Kidney epithelial cell (primary cell): ENCODE results near the gene MOSPD2. TPM values are rescaled to one million over a fixed set of nuclear protein-coding genes. Genes with fewer than 3 reads are reported as not detected.

ENCODE experiments used
- DNase-seq: peaks from one replicate; pipeline ENCODE4 v3.0.0-alpha.2; 2010; ENCODE audit warnings: low read depth
- H3K27me3 ChIP-seq: 2 replicates; pipeline ENCODE4 v1.6.0; 2011; ENCODE audit warnings: low read length; ENCODE audit not compliant: control insufficient read depth, insufficient read depth
- H3K36me3 ChIP-seq: 2 replicates; pipeline ENCODE4 v1.5.1; 2011; ENCODE audit warnings: low read length; ENCODE audit not compliant: control insufficient read depth, insufficient read depth
- H3K4me3 ChIP-seq: 2 replicates; pipeline ENCODE4 v1.5.1; 2011; ENCODE audit warnings: low read depth, mild to moderate bottlenecking, control low read depth, low read length
- total RNA-seq: library from RNA; depleted of rRNA; stranded (reverse); fragments of >200 nt; gene quantifications from 2 replicates; pipeline ENCODE4 v1.2.3, GENCODE V29; 2015
- TF ChIP-seq, protein P1 (sequence below): IDR thresholded peaks from 2 replicates; pipeline ENCODE4 v1.5.1; 2011; ENCODE audit warnings: mild to moderate bottlenecking, moderate library complexity, low read length, control low read depth, inconsistent platforms; ENCODE audit not compliant: insufficient read depth, poor library complexity, severe bottlenecking

MOSPD2 gene
- total RNA-seq, 1 donor from 2014 or later: 10.3 TPM

DNA sequence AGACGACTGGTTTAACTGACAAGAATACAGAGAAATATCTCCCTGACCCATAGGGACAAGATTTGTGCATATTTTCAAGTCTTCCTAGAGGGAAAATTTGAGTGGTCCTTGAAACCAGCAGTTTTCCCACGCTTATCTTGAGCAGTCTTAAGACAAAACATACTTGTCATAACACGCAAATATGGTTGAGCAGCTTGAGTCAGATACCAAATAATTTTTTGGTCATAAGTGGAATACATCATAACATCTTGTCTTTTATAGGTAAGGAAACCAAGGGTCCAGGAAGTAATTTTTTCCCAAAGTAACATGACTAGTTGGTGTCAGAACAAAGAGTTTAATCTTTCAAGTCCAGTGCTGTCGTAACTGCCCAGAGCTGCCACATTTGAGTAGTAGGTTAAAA lies 50.5 kb downstream of the MOSPD2 start:
- Histone ChIP-seq H3K27me3 (no peaks in the 10 kb centered on the region), H3K4me3 (no peak overlapping the region), H3K36me3 (no peaks in the 10 kb centered on the region)
- TF ChIP-seq, protein P1, sequence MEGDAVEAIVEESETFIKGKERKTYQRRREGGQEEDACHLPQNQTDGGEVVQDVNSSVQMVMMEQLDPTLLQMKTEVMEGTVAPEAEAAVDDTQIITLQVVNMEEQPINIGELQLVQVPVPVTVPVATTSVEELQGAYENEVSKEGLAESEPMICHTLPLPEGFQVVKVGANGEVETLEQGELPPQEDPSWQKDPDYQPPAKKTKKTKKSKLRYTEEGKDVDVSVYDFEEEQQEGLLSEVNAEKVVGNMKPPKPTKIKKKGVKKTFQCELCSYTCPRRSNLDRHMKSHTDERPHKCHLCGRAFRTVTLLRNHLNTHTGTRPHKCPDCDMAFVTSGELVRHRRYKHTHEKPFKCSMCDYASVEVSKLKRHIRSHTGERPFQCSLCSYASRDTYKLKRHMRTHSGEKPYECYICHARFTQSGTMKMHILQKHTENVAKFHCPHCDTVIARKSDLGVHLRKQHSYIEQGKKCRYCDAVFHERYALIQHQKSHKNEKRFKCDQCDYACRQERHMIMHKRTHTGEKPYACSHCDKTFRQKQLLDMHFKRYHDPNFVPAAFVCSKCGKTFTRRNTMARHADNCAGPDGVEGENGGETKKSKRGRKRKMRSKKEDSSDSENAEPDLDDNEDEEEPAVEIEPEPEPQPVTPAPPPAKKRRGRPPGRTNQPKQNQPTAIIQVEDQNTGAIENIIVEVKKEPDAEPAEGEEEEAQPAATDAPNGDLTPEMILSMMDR: no peak
- DNase-seq: no peak

DNA sequence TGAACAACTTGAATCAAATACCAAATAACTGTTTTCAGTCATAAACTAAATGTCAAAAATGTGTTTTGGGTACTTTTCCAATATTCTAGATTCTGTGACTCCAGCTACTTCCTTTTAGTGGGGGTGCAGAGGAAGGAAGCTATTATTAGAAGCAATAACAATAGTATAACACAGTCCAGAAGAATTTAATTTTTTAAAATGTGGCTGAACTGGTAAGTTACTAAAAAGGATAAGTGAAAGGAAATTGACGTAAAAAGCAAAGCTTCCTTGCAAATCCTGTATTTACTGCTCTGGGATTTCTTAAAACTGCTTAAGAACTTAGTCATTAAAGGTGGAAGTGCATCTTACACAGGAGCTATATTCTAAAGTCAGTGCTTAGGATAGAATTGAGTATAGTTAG lies 53.2 kb downstream of the MOSPD2 start:
- Histone ChIP-seq H3K4me3 (no peak overlapping the region), H3K36me3 (no peaks in the 10 kb centered on the region), H3K27me3 (no peaks in the 10 kb centered on the region)
- TF ChIP-seq, protein P1: no peak
- no peak for DNase-seq

DNA sequence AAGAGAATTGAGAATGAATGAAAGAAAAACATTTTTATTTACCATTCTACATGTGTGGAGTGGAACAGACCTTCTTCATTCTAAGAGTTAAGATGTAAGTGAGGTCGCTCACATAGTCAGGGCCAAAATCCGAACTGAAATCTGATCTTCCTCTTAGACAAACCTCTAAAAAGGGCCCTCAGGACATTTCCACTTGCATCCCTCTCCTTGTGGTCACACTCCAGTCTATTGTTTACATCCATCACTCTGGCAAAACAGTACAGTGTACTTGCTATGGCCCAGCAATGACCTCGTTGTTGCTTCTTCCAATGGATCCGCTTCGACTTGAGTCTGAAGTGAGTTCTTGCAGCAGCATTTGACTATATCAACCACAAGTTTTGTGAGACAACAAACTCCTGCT lies 54.2 kb downstream of the MOSPD2 start:
- no peak for DNase-seq
- no peaks in the 10 kb centered on the region for H3K36me3 ChIP-seq
- H3K27me3 ChIP-seq: no peaks in the 10 kb centered on the region
- no peak overlapping the region for H3K4me3 ChIP-seq
- TF ChIP-seq, protein P1: no peak

DNA sequence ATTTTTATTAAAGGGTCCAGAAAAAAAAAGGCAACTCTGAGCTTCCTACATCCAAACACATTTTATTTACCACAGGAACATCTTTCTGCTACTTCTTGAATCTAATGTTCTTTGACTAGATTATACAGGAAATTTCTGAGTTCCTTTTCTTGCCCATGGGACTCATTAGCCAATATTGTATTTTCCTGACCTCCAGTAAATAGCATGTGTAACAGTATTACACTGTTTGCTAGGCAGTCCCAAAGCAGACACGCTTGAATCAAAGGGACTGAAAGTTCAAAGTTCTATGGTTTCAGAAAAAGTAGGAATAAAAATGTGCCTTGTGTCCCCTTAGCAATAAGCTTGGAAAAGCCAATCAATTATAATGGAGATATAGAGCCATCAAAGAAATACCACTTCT lies 57.4 kb downstream of the MOSPD2 start:
- no peaks in the 10 kb centered on the region for H3K36me3 ChIP-seq
- H3K4me3 ChIP-seq: no peak overlapping the region
- TF ChIP-seq, protein P1: no peak
- no peaks in the 10 kb centered on the region for H3K27me3 ChIP-seq
- no peak for DNase-seq

DNA sequence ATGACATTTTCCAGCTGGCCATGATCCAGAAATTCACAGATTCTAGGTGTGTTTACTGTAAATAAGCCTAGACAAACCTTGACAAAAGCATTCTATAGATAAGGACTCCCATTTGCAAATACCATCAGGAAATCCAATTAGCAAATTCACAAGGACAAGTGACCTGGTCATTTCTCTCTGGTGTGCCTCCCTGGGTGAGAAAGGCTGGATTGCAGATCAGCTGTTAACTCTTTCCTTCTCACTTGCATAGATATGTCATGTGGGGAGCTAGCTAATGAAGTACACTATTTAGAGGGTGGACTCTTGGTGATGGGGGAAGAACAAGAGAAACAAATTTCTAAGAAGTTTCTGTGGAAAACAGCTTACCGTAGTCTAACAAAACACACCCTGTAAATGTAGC lies 58.9 kb downstream of the MOSPD2 start:
- Histone ChIP-seq H3K27me3 (no peaks in the 10 kb centered on the region), H3K4me3 (no peak overlapping the region), H3K36me3 (no peaks in the 10 kb centered on the region)
- TF ChIP-seq, protein P1: no peak
- no peak for DNase-seq

DNA sequence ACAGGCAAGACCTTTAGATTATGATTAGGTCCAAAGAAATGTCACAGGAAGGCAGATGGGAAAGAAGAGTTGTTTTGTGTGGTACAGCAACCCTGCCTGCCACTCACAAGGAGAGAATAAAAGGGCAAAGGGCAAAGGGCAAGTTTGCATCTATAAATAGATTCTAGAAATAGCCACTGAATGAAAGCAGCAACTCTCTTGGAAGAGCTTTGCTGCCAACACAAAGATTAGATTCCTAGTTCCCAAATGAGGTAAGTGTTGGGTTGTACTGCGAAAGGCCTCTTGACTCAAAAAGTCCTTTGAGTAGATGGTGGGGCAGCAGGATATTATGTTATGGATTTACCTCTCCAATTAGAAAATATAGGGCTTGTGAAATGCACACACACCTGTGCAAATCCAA lies 61.2 kb downstream of the MOSPD2 start:
- Histone ChIP-seq H3K4me3 (no peak overlapping the region), H3K36me3 (no peaks in the 10 kb centered on the region), H3K27me3 (no peaks in the 10 kb centered on the region)
- DNase-seq: no peak
- TF ChIP-seq, protein P1: no peak
